Measurements from ENCODE around the gene ZNF460. TPM values are rescaled to one million over a fixed set of nuclear protein-coding genes. Genes with fewer than 3 reads are reported as not detected.

The ZNF460 gene
- total RNA-seq, 1 experiment from 2014 or later: 62.9 TPM

DNA sequence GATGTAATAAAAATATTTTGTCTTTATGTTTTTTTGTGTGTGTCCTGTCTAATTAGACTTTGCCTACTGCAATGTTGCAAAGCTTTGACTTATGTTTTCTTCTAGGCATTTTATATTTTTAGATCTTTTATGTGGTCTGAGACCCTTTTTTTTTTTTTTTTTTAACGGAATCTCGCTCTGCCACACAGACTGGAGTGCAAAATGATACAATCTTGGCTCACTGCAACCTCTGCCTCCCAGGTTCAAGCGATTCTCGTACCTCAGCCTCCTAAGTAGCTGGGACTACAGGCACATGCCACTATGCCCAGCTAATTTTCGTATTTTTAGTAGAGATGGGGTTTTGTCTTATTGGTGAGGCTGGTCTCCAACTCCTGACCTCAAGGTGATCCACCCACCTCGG is 62.3 kb downstream of the ZNF460 start:
- ChIA-PET CTCF (interaction anchor here (0.8 kb wide), 1 partner anchor 8 kb away, joined by 6 read pairs; the partner anchor contains the start of gene ZNF304), POLR2A (interaction anchor here (0.6 kb wide), 2 partner anchors 59 to 103 kb away, joined by 3 to 4 read pairs; no protein-coding TSS in a partner anchor)
- no peak for ATAC-seq
- TF ChIP-seq NR1H2 (CRISPR knock-in tag; IDR thresholded peaks at IDR 0.05) (no peak), TEAD1 (CRISPR knock-in tag; IDR thresholded peaks at IDR 0.05) (no peak), ATF1 (CRISPR knock-in tag; IDR thresholded peaks at IDR 0.05) (no peak), NFYB (CRISPR knock-in tag; conservative IDR thresholded peaks at IDR 0.05; ENCODE audit: low read depth) (no peak), ELF4 (CRISPR knock-in tag; IDR thresholded peaks at IDR 0.05; ENCODE audit: low read depth) (no peak), FOXK1 (CRISPR knock-in tag; IDR thresholded peaks at IDR 0.05) (no peak), SP1 (CRISPR knock-in tag; conservative IDR thresholded peaks at IDR 0.05) (no peak), GABPB1 (CRISPR knock-in tag; IDR thresholded peaks at IDR 0.05) (no peak)
- TF ChIP-seq, protein P1, sequence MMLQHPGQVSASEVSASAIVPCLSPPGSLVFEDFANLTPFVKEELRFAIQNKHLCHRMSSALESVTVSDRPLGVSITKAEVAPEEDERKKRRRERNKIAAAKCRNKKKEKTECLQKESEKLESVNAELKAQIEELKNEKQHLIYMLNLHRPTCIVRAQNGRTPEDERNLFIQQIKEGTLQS (CRISPR knock-in tag; conservative IDR thresholded peaks at IDR 0.05): no peak
- TF ChIP-seq, protein P2, sequence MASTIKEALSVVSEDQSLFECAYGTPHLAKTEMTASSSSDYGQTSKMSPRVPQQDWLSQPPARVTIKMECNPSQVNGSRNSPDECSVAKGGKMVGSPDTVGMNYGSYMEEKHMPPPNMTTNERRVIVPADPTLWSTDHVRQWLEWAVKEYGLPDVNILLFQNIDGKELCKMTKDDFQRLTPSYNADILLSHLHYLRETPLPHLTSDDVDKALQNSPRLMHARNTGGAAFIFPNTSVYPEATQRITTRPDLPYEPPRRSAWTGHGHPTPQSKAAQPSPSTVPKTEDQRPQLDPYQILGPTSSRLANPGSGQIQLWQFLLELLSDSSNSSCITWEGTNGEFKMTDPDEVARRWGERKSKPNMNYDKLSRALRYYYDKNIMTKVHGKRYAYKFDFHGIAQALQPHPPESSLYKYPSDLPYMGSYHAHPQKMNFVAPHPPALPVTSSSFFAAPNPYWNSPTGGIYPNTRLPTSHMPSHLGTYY (CRISPR knock-in tag; IDR thresholded peaks at IDR 0.05): no peak
- TF ChIP-seq, protein P3, sequence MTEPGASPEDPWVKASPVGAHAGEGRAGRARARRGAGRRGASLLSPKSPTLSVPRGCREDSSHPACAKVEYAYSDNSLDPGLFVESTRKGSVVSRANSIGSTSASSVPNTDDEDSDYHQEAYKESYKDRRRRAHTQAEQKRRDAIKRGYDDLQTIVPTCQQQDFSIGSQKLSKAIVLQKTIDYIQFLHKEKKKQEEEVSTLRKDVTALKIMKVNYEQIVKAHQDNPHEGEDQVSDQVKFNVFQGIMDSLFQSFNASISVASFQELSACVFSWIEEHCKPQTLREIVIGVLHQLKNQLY (CRISPR knock-in tag; IDR thresholded peaks at IDR 0.05): no peak
- TF ChIP-seq, protein P4, sequence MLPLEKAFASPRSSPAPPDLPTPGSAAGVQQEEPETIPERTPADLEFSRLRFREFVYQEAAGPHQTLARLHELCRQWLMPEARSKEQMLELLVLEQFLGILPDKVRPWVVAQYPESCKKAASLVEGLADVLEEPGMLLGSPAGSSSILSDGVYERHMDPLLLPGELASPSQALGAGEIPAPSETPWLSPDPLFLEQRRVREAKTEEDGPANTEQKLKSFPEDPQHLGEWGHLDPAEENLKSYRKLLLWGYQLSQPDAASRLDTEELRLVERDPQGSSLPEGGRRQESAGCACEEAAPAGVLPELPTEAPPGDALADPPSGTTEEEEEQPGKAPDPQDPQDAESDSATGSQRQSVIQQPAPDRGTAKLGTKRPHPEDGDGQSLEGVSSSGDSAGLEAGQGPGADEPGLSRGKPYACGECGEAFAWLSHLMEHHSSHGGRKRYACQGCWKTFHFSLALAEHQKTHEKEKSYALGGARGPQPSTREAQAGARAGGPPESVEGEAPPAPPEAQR (CRISPR knock-in tag; IDR thresholded peaks at IDR 0.05): no peak
- Mint-ChIP-seq H3K4me1 (no peaks in the 10 kb centered on the region), H3K27ac (no peak overlapping the region), H3K36me3 (no peaks in the 10 kb centered on the region), H3K4me3 (no peak overlapping the region), H3K27me3 (ENCODE audit: low read depth) (peaks cover 19% of the 10 kb centered on the region), H3K9me3 (no peaks in the 10 kb centered on the region)
- no peak for DNase-seq (ENCODE audit: low spot score)

Other genes with a start within 250 kb of the ZNF460 start
- gene USP29, start 160.5 kb upstream of the ZNF460 start, total RNA-seq (2021): not detected in 3 replicates
- not detected in 3 replicates for gene ZIM3, start 135.3 kb upstream of the ZNF460 start, total RNA-seq (2021)
- gene DUXA, start 113.0 kb upstream of the ZNF460 start, total RNA-seq (2021): not detected in 3 replicates
- 24.0 to 27.0 TPM (median 26.6 TPM) in 3 replicates for gene ZNF264, start 89.0 kb upstream of the ZNF460 start, total RNA-seq (2021)
- gene AURKC, start 49.5 kb upstream of the ZNF460 start, total RNA-seq (2021): 3.6 to 6.7 TPM (median 5.1 TPM) in 3 replicates
- 16.1 to 18.2 TPM (median 17.9 TPM) in 3 replicates for gene ZNF805, start 39.9 kb upstream of the ZNF460 start, total RNA-seq (2021)
- gene ZNF543, start 40.0 kb downstream of the ZNF460 start, total RNA-seq (2021): 8.3 to 8.9 TPM (median 8.4 TPM) in 3 replicates
- gene ZNF304, start 70.8 kb downstream of the ZNF460 start, total RNA-seq (2021): 10.4 to 11.0 TPM (median 10.8 TPM) in 3 replicates
- 10.5 to 11.7 TPM (median 10.5 TPM) in 3 replicates for gene TRAPPC2B, start 83.1 kb downstream of the ZNF460 start, total RNA-seq (2021)
- gene ZNF547, start 83.1 kb downstream of the ZNF460 start, total RNA-seq (2021): 2.3 to 2.7 TPM (median 2.4 TPM) in 3 replicates
- 10.8 to 14.2 TPM (median 11.3 TPM) in 3 replicates for gene ZNF548, start 109.4 kb downstream of the ZNF460 start, total RNA-seq (2021)
- gene ZNF17, start 130.7 kb downstream of the ZNF460 start, total RNA-seq (2021): 6.7 to 10.3 TPM (median 7.7 TPM) in 3 replicates
- 32.3 to 34.7 TPM (median 34.6 TPM) in 3 replicates for gene ZNF749, start 154.8 kb downstream of the ZNF460 start, total RNA-seq (2021)
- 0.73 to 0.89 TPM (median 0.83 TPM) in 3 replicates for gene VN1R1, start 176.7 kb downstream of the ZNF460 start, total RNA-seq (2021)
- gene ZNF772, start 197.1 kb downstream of the ZNF460 start, total RNA-seq (2021): 13.1 to 15.0 TPM (median 14.0 TPM) in 3 replicates
- 9.0 to 11.3 TPM (median 9.1 TPM) in 3 replicates for gene ZNF419, start 207.3 kb downstream of the ZNF460 start, total RNA-seq (2021)
- gene ZNF773, start 219.5 kb downstream of the ZNF460 start, total RNA-seq (2021): 6.3 to 8.6 TPM (median 6.8 TPM) in 3 replicates
- gene ZNF549, start 246.9 kb downstream of the ZNF460 start, total RNA-seq (2021): 8.8 to 9.7 TPM (median 9.2 TPM) in 3 replicates

Data from WTC11 (cell line).